ENCODE results near the gene DLEC1.

The DLEC1 gene

GRCh38 chr3:38099518-38099917, 60.5 kb downstream of the DLEC1 start:
- no peak overlapping the region for H3K9ac ChIP-seq
- H3K79me2 ChIP-seq: no peaks in the 10 kb centered on the region
- no peaks in the 10 kb centered on the region for H3K36me3 ChIP-seq (ENCODE audit: control insufficient read depth, insufficient read depth, low read length)
- TF ChIP-seq, protein P1, sequence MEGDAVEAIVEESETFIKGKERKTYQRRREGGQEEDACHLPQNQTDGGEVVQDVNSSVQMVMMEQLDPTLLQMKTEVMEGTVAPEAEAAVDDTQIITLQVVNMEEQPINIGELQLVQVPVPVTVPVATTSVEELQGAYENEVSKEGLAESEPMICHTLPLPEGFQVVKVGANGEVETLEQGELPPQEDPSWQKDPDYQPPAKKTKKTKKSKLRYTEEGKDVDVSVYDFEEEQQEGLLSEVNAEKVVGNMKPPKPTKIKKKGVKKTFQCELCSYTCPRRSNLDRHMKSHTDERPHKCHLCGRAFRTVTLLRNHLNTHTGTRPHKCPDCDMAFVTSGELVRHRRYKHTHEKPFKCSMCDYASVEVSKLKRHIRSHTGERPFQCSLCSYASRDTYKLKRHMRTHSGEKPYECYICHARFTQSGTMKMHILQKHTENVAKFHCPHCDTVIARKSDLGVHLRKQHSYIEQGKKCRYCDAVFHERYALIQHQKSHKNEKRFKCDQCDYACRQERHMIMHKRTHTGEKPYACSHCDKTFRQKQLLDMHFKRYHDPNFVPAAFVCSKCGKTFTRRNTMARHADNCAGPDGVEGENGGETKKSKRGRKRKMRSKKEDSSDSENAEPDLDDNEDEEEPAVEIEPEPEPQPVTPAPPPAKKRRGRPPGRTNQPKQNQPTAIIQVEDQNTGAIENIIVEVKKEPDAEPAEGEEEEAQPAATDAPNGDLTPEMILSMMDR (IDR thresholded peaks at IDR 0.05): no peak
- H3K27me3 ChIP-seq (ENCODE audit: control insufficient read depth, insufficient read depth, low read length): no peaks in the 10 kb centered on the region
- no peak overlapping the region for H3K27ac ChIP-seq
- no peaks in the 10 kb centered on the region for H3K9me3 ChIP-seq (ENCODE audit: control insufficient read depth, low read length)
- no peak overlapping the region for H3K4me3 ChIP-seq (ENCODE audit: low read depth, low read length)
- no peak overlapping the region for H3K4me2 ChIP-seq (ENCODE audit: low read length)
- H3K4me1 ChIP-seq: no peaks in the 10 kb centered on the region
- no peak overlapping the region for H2AFZ ChIP-seq

DNA sequence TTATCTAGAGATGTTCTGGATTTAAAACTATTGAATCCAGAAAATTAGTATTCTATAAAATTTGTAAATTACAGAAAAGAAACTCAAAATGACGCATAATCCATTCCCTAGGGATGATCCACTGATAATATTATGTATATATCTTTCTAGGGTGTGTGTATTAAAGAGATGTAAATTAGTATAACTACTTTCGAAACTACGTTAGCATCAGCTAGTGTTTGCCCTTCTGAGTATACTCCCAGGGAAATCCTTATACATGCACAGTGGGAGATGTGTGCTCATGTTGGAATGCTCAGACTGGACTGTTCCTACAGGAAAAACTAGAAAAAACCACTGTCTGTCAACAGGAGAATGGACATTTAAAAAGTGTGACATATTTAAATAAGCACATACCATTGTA, 61.5 kb downstream of the DLEC1 start:
- no peaks in the 10 kb centered on the region for H3K36me3 ChIP-seq (ENCODE audit: control insufficient read depth, insufficient read depth, low read length)
- TF ChIP-seq, protein P1 (IDR thresholded peaks at IDR 0.05): no peak
- H3K27me3 ChIP-seq (ENCODE audit: control insufficient read depth, insufficient read depth, low read length): no peaks in the 10 kb centered on the region
- no peak overlapping the region for H3K9ac ChIP-seq
- no peak overlapping the region for H2AFZ ChIP-seq
- H3K4me3 ChIP-seq (ENCODE audit: low read depth, low read length): no peak overlapping the region
- H3K79me2 ChIP-seq: no peaks in the 10 kb centered on the region
- H3K4me2 ChIP-seq (ENCODE audit: low read length): no peak overlapping the region
- H3K27ac ChIP-seq: no peak overlapping the region
- no peaks in the 10 kb centered on the region for H3K4me1 ChIP-seq
- H3K9me3 ChIP-seq (ENCODE audit: control insufficient read depth, low read length): no peaks in the 10 kb centered on the region

DNA sequence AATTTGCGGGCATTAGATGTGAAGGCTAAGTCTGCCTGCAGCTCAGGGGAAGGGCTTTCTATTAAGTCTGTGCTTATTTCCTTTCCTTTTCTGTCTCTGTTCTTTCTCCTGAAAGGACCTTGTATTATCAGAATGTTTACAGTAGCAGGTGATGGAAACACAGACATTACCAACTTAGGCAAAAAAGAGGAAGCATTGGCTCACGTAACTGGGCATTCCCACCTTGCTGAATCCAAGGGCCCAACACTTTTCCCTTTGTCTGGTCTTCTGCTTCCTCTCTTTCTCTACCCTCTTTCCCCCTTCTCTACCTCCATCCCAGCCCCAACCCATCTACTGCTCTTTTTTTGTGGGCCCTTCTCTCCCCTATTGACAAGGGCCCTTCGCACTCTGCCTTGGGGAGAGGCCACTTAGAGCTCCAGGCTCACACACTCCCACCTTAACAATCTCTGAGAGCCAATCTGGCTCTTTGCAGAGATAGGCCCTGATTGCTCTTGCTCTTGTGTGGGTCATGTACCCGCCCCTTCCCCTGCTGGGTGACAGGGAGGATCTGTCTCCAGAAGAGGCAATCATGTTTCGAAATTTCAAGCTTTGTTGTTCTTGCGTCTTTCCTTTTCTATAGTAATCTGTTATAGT, 62.9 kb downstream of the DLEC1 start:
- no peak overlapping the region for H3K9ac ChIP-seq
- no peaks in the 10 kb centered on the region for H3K9me3 ChIP-seq (ENCODE audit: control insufficient read depth, low read length)
- no peaks in the 10 kb centered on the region for H3K27me3 ChIP-seq (ENCODE audit: control insufficient read depth, insufficient read depth, low read length)
- H3K36me3 ChIP-seq (ENCODE audit: control insufficient read depth, insufficient read depth, low read length): no peaks in the 10 kb centered on the region
- H3K4me3 ChIP-seq (ENCODE audit: low read depth, low read length): no peak overlapping the region
- no peaks in the 10 kb centered on the region for H3K4me1 ChIP-seq
- no peak overlapping the region for H2AFZ ChIP-seq
- TF ChIP-seq, protein P1 (IDR thresholded peaks at IDR 0.05): no peak
- H3K27ac ChIP-seq: no peak overlapping the region
- no peaks in the 10 kb centered on the region for H3K79me2 ChIP-seq
- no peak overlapping the region for H3K4me2 ChIP-seq (ENCODE audit: low read length)

DNA sequence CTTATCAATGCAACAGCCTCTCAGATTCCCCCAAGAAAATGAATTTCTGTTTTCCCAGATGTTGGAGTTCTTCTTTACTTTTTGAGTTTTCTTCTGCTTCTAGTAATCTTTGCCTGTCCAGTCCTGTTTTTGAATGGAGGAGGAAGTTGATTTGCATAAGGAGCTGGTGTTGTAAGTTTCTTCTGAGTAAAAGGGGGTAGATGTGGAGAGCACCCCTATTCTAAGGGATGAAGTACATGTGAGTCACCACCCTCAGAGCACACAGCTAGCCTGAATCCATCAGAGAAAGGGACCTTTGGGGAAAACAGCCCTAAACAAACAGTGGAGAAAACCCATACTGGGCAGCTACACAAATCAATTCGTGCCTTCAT, 63.4 kb downstream of the DLEC1 start:
- Histone ChIP-seq H3K27ac (no peak overlapping the region), H2AFZ (no peak overlapping the region), H3K4me1 (no peaks in the 10 kb centered on the region), H3K27me3 (ENCODE audit: control insufficient read depth, insufficient read depth, low read length) (no peaks in the 10 kb centered on the region), H3K9ac (no peak overlapping the region), H3K36me3 (ENCODE audit: control insufficient read depth, insufficient read depth, low read length) (no peaks in the 10 kb centered on the region), H3K9me3 (ENCODE audit: control insufficient read depth, low read length) (no peaks in the 10 kb centered on the region), H3K4me3 (ENCODE audit: low read depth, low read length) (no peak overlapping the region), H3K4me2 (ENCODE audit: low read length) (no peak overlapping the region), H3K79me2 (no peaks in the 10 kb centered on the region)
- TF ChIP-seq, protein P1 (IDR thresholded peaks at IDR 0.05): no peak

- Histone ChIP-seq H3K9me3 (ENCODE audit: control insufficient read depth, low read length) (no peaks in the 10 kb centered on the region), H3K4me2 (ENCODE audit: low read length) (no peak overlapping the region), H3K4me1 (no peaks in the 10 kb centered on the region), H2AFZ (no peak overlapping the region), H3K27ac (no peak overlapping the region), H3K79me2 (no peaks in the 10 kb centered on the region), H3K9ac (no peak overlapping the region), H3K36me3 (ENCODE audit: control insufficient read depth, insufficient read depth, low read length) (no peaks in the 10 kb centered on the region), H3K4me3 (ENCODE audit: low read depth, low read length) (no peak overlapping the region), H3K27me3 (ENCODE audit: control insufficient read depth, insufficient read depth, low read length) (no peaks in the 10 kb centered on the region)
- TF ChIP-seq, protein P1 (IDR thresholded peaks at IDR 0.05): no peak
Measured at GRCh38 chr3:38105525-38105924, 66.5 kb downstream of the DLEC1 start.
